HL-60 (cell line): ENCODE results near the gene LARP1B.

Experiments used
- DNase-seq, 2 experiments: peaks; one replicate each; pipeline ENCODE4 v3.0.0-alpha.2; 2010 to 2020; ENCODE audit warnings: low read depth in 1 of 2, low spot score in 1 of 2
- H3K27ac ChIP-seq: fragments of 250-450 bp; sonication (Bioruptor Pico); replicated peaks from 2 replicates; pipeline ENCODE4 v1.5.1; 2020; ENCODE audit warnings: mild to moderate bottlenecking, moderate library complexity
- H3K27me3 ChIP-seq: fragments of 250-450 bp; sonication (Bioruptor Pico); 2 replicates; pipeline ENCODE4 v1.5.1; 2021; ENCODE audit warnings: mild to moderate bottlenecking, moderate library complexity; ENCODE audit not compliant: insufficient read depth, poor library complexity, severe bottlenecking
- H3K4me3 ChIP-seq: replicated peaks from 2 replicates; pipeline ENCODE4 v1.5.1; 2011; ENCODE audit warnings: mild to moderate bottlenecking, control low read depth, low read length; ENCODE audit not compliant: insufficient read depth
- CTCF ChIP-seq: IDR thresholded peaks from one replicate; pipeline ENCODE4 v1.5.1; 2011; ENCODE audit warnings: low read length, control low read depth, inconsistent platforms; ENCODE audit not compliant: insufficient read depth
- GABPA ChIP-seq: IDR thresholded peaks from 2 replicates; pipeline ENCODE4 v1.6.1; 2012; ENCODE audit warnings: low read depth
- POLR2AphosphoS5 ChIP-seq: IDR thresholded peaks from 2 replicates; pipeline ENCODE4 v1.6.1; 2012; ENCODE audit warnings: low read depth
- REST ChIP-seq: IDR thresholded peaks from 2 replicates; pipeline ENCODE4 v1.6.1; 2012; ENCODE audit warnings: low read depth; ENCODE audit not compliant: insufficient replicate concordance
- SPI1 ChIP-seq: IDR thresholded peaks from 2 replicates; pipeline ENCODE4 v1.6.1; 2012; ENCODE audit warnings: low read depth, mild to moderate bottlenecking, borderline replicate concordance

Gene LARP1B

GRCh38 chr4:128166982-128167381, 105.9 kb downstream of the LARP1B start:
- no peak for TF ChIP-seq REST
- TF ChIP-seq GABPA = no peak
- no peak for DNase-seq
- Histone ChIP-seq H3K27ac (no peak overlapping the region), H3K4me3 (no peak overlapping the region), H3K27me3 (no peaks in the 10 kb centered on the region)

GRCh38 chr4:128168701-128169100, 107.6 kb downstream of the LARP1B start:
- H3K4me3 ChIP-seq = no peak overlapping the region
- no peak for DNase-seq
- H3K27me3 ChIP-seq = no peaks in the 10 kb centered on the region
- TF ChIP-seq CTCF (no peak), POLR2AphosphoS5 (no peak), REST (no peak), SPI1 (no peak), GABPA (no peak)
- no peak overlapping the region for H3K27ac ChIP-seq

- no peak for TF ChIP-seq POLR2AphosphoS5
- TF ChIP-seq REST = no peak
- no peak for TF ChIP-seq GABPA
- no peak for TF ChIP-seq CTCF
- TF ChIP-seq SPI1 = no peak
- Histone ChIP-seq H3K27me3 (no peaks in the 10 kb centered on the region), H3K4me3 (no peak overlapping the region), H3K27ac (no peak overlapping the region)
- no peak for DNase-seq
Measured at GRCh38 chr4:128169245-128169644, 108.1 kb downstream of the LARP1B start.

GRCh38 chr4:128176643-128177042, 115.5 kb downstream of the LARP1B start:
- H3K4me3 ChIP-seq = no peak overlapping the region
- TF ChIP-seq POLR2AphosphoS5 (no peak), GABPA (no peak), SPI1 (no peak), REST (no peak), CTCF (no peak)
- H3K27ac ChIP-seq = no peak overlapping the region
- no peak for DNase-seq
- H3K27me3 ChIP-seq = no peaks in the 10 kb centered on the region
